Hepatocyte (in vitro differentiated cells): ENCODE results near the gene TMEM132A.

Experiments used
- CTCF ChIP-seq: fragments of 200-600 bp; sonication (generic); IDR thresholded peaks from 2 replicates; pipeline ENCODE4 v1.5.1; 2016; ENCODE audit warnings: antibody characterized with exemption, mild to moderate bottlenecking; ENCODE audit not compliant: poor library complexity
- EZH2 ChIP-seq: fragments of 200-600 bp; sonication (generic); IDR thresholded peaks from 2 replicates; pipeline ENCODE4 v1.6.1; 2016; ENCODE audit warnings: antibody characterized with exemption, mild to moderate bottlenecking, borderline replicate concordance
- EZH2phosphoT487 ChIP-seq: fragments of 200-600 bp; sonication (generic); IDR thresholded peaks from one replicate; pipeline ENCODE4 v1.6.1; 2018; ENCODE audit warnings: antibody characterized with exemption, mild to moderate bottlenecking, low read depth, moderate library complexity; ENCODE audit not compliant: unreplicated experiment, severe bottlenecking

- TF ChIP-seq CTCF: no peak
- TF ChIP-seq EZH2: no peak
- no peak for TF ChIP-seq EZH2phosphoT487
Measured at GRCh38 chr11:60902625-60903024, 21.6 kb upstream of the TMEM132A start.
